ENCODE data around the gene SLC39A1.

- TF ChIP-seq EP300 (IDR thresholded peaks at IDR 0.05): no peak
- no peak for TF ChIP-seq CTCF (IDR thresholded peaks at IDR 0.05)
These were observed 36.9 kb downstream of the SLC39A1 start for GRCh38 chr1:153926405-153926804.

Measured in upper lobe of left lung (tissue), 4 donors.